CD14-positive monocyte (primary cell): ENCODE results near the gene GGA2. TPM values are rescaled to one million over a fixed set of nuclear protein-coding genes. Genes with fewer than 3 reads are reported as not detected.
A peak's percentile ranks its signal among the peaks of the same experiment; 100 is the strongest.

Source experiments
- DNase-seq, 3 donors: peaks; one replicate each; pipeline ENCODE4 v3.0.0-alpha.2; 2011 to 2022
- H2AFZ ChIP-seq: 2 replicates; pipeline ENCODE4 v1.6.0; 2012; ENCODE audit warnings: mild to moderate bottlenecking, low read depth, low read length, inconsistent platforms; ENCODE audit not compliant: insufficient read depth, poor library complexity, severe bottlenecking
- H3K27ac ChIP-seq, 2 donors: 1 replicate in 1 of 2; 2 replicates in 1 of 2; pipeline ENCODE4 v1.5.1; 2012 to 2013; ENCODE audit warnings: low read length in 2 of 2, control low read depth in 1 of 2, inconsistent platforms in 1 of 2, low read depth in 1 of 2, mild to moderate bottlenecking in 1 of 2
- H3K27me3 ChIP-seq, 2 donors: one replicate each; pipeline versions ENCODE4 v1.6.0 to v1.6.1; 2011 to 2013; ENCODE audit warnings: low read length in 2 of 2; ENCODE audit not compliant: control insufficient read depth in 2 of 2, insufficient read depth in 2 of 2
- H3K36me3 ChIP-seq, 2 donors: replicated peaks in 1 of 2; 1 replicate in 1 of 2; 2 replicates in 1 of 2; pipeline versions ENCODE4 v1.5.1 to v1.6.1; 2012 to 2013; ENCODE audit warnings: low read length in 2 of 2, control low read depth in 1 of 2, inconsistent platforms in 1 of 2, mild to moderate bottlenecking in 1 of 2; ENCODE audit not compliant: insufficient read depth in 2 of 2, control insufficient read depth in 1 of 2
- H3K4me1 ChIP-seq, 2 donors: 1 replicate in 1 of 2; 2 replicates in 1 of 2; pipeline versions ENCODE4 v1.5.1 to v1.6.1; 2012 to 2013; ENCODE audit warnings: low read length in 2 of 2, control low read depth in 1 of 2, inconsistent platforms in 1 of 2, mild to moderate bottlenecking in 1 of 2, moderate library complexity in 1 of 2; ENCODE audit not compliant: insufficient read depth in 2 of 2, control insufficient read depth in 1 of 2
- H3K4me2 ChIP-seq: replicated peaks from 2 replicates; pipeline ENCODE3; 2012; ENCODE audit warnings: low read length, moderate library complexity, mild to moderate bottlenecking; ENCODE audit not compliant: poor library complexity, severe bottlenecking; ENCODE audit errors: extremely low read depth
- H3K4me3 ChIP-seq, 3 experiments: fragments of 200-600 bp in 1 of 3; sonication (generic) in 1 of 3; replicated peaks in 1 of 3; 1 replicate in 2 of 3; 2 replicates in 1 of 3; pipeline ENCODE4 v1.5.1; 2011 to 2013; ENCODE audit warnings: low read length in 3 of 3, mild to moderate bottlenecking in 3 of 3, control low read depth in 2 of 3, low read depth in 2 of 3, inconsistent platforms in 1 of 3, moderate library complexity in 1 of 3
- H3K79me2 ChIP-seq: 2 replicates; pipeline ENCODE4 v1.6.0; 2012; ENCODE audit warnings: mild to moderate bottlenecking, control low read depth, inconsistent platforms, low read length, moderate library complexity; ENCODE audit not compliant: insufficient read depth
- H3K9ac ChIP-seq: 2 replicates; pipeline ENCODE4 v1.6.0; 2017; ENCODE audit warnings: low read length, mild to moderate bottlenecking; ENCODE audit not compliant: insufficient read depth, poor library complexity, severe bottlenecking
- H3K9me3 ChIP-seq, 2 donors: replicated peaks in 1 of 2; 1 replicate in 1 of 2; 2 replicates in 1 of 2; pipeline versions ENCODE4 v1.5.1 to v1.6.1; 2012 to 2013; ENCODE audit warnings: low read length in 2 of 2, control low read depth in 1 of 2; ENCODE audit not compliant: control insufficient read depth in 1 of 2, insufficient read depth in 1 of 2
- H4K20me1 ChIP-seq: 2 replicates; pipeline ENCODE4 v1.6.0; 2012; ENCODE audit warnings: mild to moderate bottlenecking, low read length, control low read depth, moderate library complexity; ENCODE audit not compliant: insufficient read depth
- H3K27ac Mint-ChIP-seq, 7 donors: one replicate each; pipeline ENCODE4 v1.8.0; 2020; ENCODE audit warnings: mild to moderate bottlenecking in 7 of 7, mixed read lengths in 7 of 7, moderate library complexity in 6 of 7, inconsistent platforms in 2 of 7
- H3K27me3 Mint-ChIP-seq, 3 donors: one replicate each; pipeline ENCODE4 v1.8.0; 2021 to 2022; ENCODE audit warnings: low read depth in 3 of 3, mild to moderate bottlenecking in 3 of 3, mixed read lengths in 3 of 3, moderate library complexity in 3 of 3, inconsistent platforms in 1 of 3
- H3K36me3 Mint-ChIP-seq, 2 donors: one replicate each; pipeline ENCODE4 v1.8.0; 2020; ENCODE audit warnings: mixed read lengths in 2 of 2, inconsistent platforms in 1 of 2, mild to moderate bottlenecking in 1 of 2
- H3K4me1 Mint-ChIP-seq: one replicate; pipeline ENCODE4 v1.8.0; 2020; ENCODE audit warnings: mild to moderate bottlenecking, mixed read lengths
- H3K4me3 Mint-ChIP-seq, 2 donors: one replicate each; pipeline ENCODE4 v1.8.0; 2020; ENCODE audit warnings: mild to moderate bottlenecking in 2 of 2, mixed read lengths in 2 of 2, moderate library complexity in 1 of 2
- H3K9me3 Mint-ChIP-seq, 7 donors: one replicate each; pipeline ENCODE4 v1.8.0; 2020 to 2022; ENCODE audit warnings: mixed read lengths in 7 of 7, mild to moderate bottlenecking in 6 of 7, moderate library complexity in 6 of 7, inconsistent platforms in 2 of 7
- WGBS: methylation state at CpG from one replicate; pipeline ENCODE4 v1.1.5; 2013; ENCODE audit warnings: missing lambda C conversion rate; ENCODE audit not compliant: insufficient coverage; 5-methylcytosine and 5-hydroxymethylcytosine counted together
- intact Hi-C, 2 donors: fragments of 100-400 bp; cut with micrococcal nuclease; formaldehyde crosslinking; loops; one replicate each; pipeline versions ENCODE4 v1.15.0 to v1.15.1; 2023
- polyA plus RNA-seq, 3 donors: library from polyadenylated mRNA; depleted of rRNA in 1 of 3; unstranded in 2 of 3; stranded (reverse) in 1 of 3; fragments of 300-500 nt in 2 of 3; fragments of >200 nt in 1 of 3; fragmentation: Illumina TruSeq in 2 of 3; gene quantifications; 1 replicate in 2 of 3; 2 replicates in 1 of 3; pipeline ENCODE4 v1.2.3, GENCODE V29; 2012 to 2021
- TF ChIP-seq, protein P1 (sequence below): fragments of 200-600 bp; IDR thresholded peaks from one replicate; pipeline ENCODE4 v1.8.0; 2022; ENCODE audit warnings: antibody characterized with exemption, mild to moderate bottlenecking

The GGA2 gene
- polyA plus RNA-seq, 3 donors: 37.5 to 55.4 (median 49.5) TPM

DNA sequence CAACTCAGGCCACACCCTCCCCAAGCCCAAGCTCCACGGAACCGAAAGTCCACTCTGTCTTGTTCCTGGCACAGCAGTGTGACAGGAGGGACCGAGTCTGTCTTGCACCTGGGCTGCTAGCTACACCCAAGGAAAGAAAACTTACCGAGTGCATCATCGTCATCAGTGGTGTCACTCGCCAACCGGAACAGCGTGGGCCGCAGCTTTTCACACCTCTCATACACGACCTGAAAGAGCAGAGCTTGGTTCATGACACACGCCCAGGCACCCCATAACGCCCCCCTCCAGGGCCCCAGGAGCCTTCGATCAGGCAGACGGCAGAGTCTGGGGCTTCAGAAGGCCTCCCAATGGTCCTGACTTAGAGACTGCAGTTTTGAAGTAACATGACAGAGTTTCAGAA, 27.5 kb downstream of the GGA2 start:
- Histone ChIP-seq H3K36me3 (peaks cover 94 to 100% of the 10 kb centered on the region in 2 donors), H3K4me3 (no peak overlapping the region), H3K27ac (peak overlapping the region in 1 of 2 donors; percentile 7), H3K27me3 (no peaks in the 10 kb centered on the region), H2AFZ (no peak overlapping the region), H4K20me1 (peaks cover 14% of the 10 kb centered on the region), H3K9ac (no peak overlapping the region), H3K9me3 (no peaks in the 10 kb centered on the region), H3K79me2 (peaks cover 3% of the 10 kb centered on the region), H3K4me1 (no peaks in the 10 kb centered on the region), H3K4me2 (no peak overlapping the region)
- peak overlapping the region in 3 of 7 donors; percentile 10 to 81 (median 74) for H3K27ac Mint-ChIP-seq
- H3K36me3 Mint-ChIP-seq: peaks cover 88 to 100% of the 10 kb centered on the region in 2 donors
- TF ChIP-seq, protein P1, sequence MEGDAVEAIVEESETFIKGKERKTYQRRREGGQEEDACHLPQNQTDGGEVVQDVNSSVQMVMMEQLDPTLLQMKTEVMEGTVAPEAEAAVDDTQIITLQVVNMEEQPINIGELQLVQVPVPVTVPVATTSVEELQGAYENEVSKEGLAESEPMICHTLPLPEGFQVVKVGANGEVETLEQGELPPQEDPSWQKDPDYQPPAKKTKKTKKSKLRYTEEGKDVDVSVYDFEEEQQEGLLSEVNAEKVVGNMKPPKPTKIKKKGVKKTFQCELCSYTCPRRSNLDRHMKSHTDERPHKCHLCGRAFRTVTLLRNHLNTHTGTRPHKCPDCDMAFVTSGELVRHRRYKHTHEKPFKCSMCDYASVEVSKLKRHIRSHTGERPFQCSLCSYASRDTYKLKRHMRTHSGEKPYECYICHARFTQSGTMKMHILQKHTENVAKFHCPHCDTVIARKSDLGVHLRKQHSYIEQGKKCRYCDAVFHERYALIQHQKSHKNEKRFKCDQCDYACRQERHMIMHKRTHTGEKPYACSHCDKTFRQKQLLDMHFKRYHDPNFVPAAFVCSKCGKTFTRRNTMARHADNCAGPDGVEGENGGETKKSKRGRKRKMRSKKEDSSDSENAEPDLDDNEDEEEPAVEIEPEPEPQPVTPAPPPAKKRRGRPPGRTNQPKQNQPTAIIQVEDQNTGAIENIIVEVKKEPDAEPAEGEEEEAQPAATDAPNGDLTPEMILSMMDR: no peak
- H3K27me3 Mint-ChIP-seq: peaks cover 0 to 2% (median 0%) of the 10 kb centered on the region in 3 donors
- no peaks in the 10 kb centered on the region for H3K9me3 Mint-ChIP-seq
- no peak overlapping the region for H3K4me3 Mint-ChIP-seq
- no peak for DNase-seq
- no peaks in the 10 kb centered on the region for H3K4me1 Mint-ChIP-seq
- intact Hi-C loops: no loop called here
- 98% methylated on average over 12 of the region's 14 CpGs for WGBS

DNA sequence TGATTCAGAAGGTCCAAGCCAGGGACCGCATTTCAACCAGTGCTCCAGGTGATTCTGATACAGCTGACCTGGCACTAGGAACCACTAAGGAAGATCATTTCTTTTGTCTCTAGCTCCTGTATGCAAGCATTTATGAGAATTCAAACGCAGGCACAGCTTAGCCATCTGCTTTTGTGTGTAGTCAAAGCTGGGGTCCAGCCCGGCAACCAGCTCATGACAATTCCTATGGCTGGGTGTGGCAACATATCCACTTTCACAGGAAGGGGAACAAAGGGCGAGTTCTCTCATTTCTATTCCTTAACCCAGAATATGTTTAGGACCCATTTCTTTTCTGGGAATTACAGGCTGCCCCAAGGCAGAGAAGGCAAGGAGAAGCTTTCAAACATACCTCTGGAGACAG, 30.0 kb downstream of the GGA2 start:
- H3K27ac ChIP-seq: no peak overlapping the region
- H3K36me3 Mint-ChIP-seq: peaks cover 86 to 100% of the 10 kb centered on the region in 2 donors
- no peaks in the 10 kb centered on the region for H3K4me1 Mint-ChIP-seq
- H3K27ac Mint-ChIP-seq: peak overlapping the region in 2 of 7 donors; percentile 52 to 71
- peaks cover 91 to 99% of the 10 kb centered on the region in 2 donors for H3K36me3 ChIP-seq
- peaks cover 5% of the 10 kb centered on the region for H4K20me1 ChIP-seq
- H3K4me2 ChIP-seq: no peak overlapping the region
- peaks cover 0 to 2% (median 0%) of the 10 kb centered on the region in 3 donors for H3K27me3 Mint-ChIP-seq
- intact Hi-C loops: no loop called here
- H3K9me3 Mint-ChIP-seq: no peaks in the 10 kb centered on the region
- no peak overlapping the region for H3K4me3 Mint-ChIP-seq
- no peak overlapping the region for H3K9ac ChIP-seq
- DNase-seq: no peak
- no peaks in the 10 kb centered on the region for H3K4me1 ChIP-seq
- no peak overlapping the region for H3K4me3 ChIP-seq
- no peak overlapping the region for H2AFZ ChIP-seq
- H3K9me3 ChIP-seq: no peaks in the 10 kb centered on the region
- peaks cover 3% of the 10 kb centered on the region for H3K79me2 ChIP-seq
- no peaks in the 10 kb centered on the region for H3K27me3 ChIP-seq
- WGBS: 92% methylated on average over 3 of the region's 4 CpGs
- TF ChIP-seq, protein P1: no peak
